ENCODE results near the gene TDRD12. TPM values are rescaled to one million over a fixed set of nuclear protein-coding genes. Genes with fewer than 3 reads are reported as not detected.

The TDRD12 gene
- total RNA-seq, 1 experiment from 2014 or later = 1.3 TPM

GRCh38 chr19:32819419-32820400, 100.1 kb downstream of the TDRD12 start:
- DNase-seq = no peak
- Mint-ChIP-seq H3K4me1 (peaks cover 42 to 49% of the 10 kb centered on the region in 2 experiments), H3K27me3 (ENCODE audit: low read depth) (peaks cover 16% of the 10 kb centered on the region), H3K9me3 (0 out of 5 replicates have a peak, but pooled peaks cover 0 to 2% of the 10 kb centered on the region in 2 experiments), H3K36me3 (ENCODE audit: insufficient read depth in 1 of 3, low read depth in 3 of 3) (peaks cover 0 to 3% (median 0%) of the 10 kb centered on the region in 3 experiments; a peak in 1 of 7 replicates), H3K27ac (peak overlapping the region in 1 of 3 experiments; percentile 42; a peak in 4 of 7 replicates), H3K4me3 (no peak overlapping the region)
- no peaks in the 10 kb centered on the region for H3K23me2 ChIP-seq (ENCODE audit: insufficient read length, low read depth, low read length, poor library complexity, severe bottlenecking)
- no peak overlapping the region for H3K27ac ChIP-seq (ENCODE audit: insufficient read length, low read depth, low read length)
- no peaks in the 10 kb centered on the region; the same call in 1 of the 2 replicates for H3K4me1 ChIP-seq (ENCODE audit: insufficient read depth, low read length)
- no peak overlapping the region for H4K8ac ChIP-seq (replicated peaks; ENCODE audit: insufficient read length, low read depth, low read length)
- H3K79me1 ChIP-seq (ENCODE audit: insufficient read depth, low read depth, low read length, poor library complexity, severe bottlenecking) = no peaks in the 10 kb centered on the region
- H3K56ac ChIP-seq (ENCODE audit: insufficient read length, low read depth, low read length) = no peak overlapping the region
- no peak overlapping the region for H3T11ph ChIP-seq (ENCODE audit: low read length)
- no peak overlapping the region for H3K23ac ChIP-seq (ENCODE audit: insufficient read length, low read depth, low read length)
- no peak overlapping the region for H2BK15ac ChIP-seq (ENCODE audit: low read depth, low read length)
- no peaks in the 10 kb centered on the region for H3K9me3 ChIP-seq (ENCODE audit: control insufficient read depth, low read depth, low read length)
- no peaks in the 10 kb centered on the region for H4K20me1 ChIP-seq (ENCODE audit: control insufficient read depth, insufficient read depth, insufficient read length)
- TF ChIP-seq CTCF (conservative IDR thresholded peaks at IDR 0.05) = no peak
- no peak overlapping the region for H2BK12ac ChIP-seq (ENCODE audit: insufficient read length, low read depth, low read length)
- no peak overlapping the region for H2BK5ac ChIP-seq (ENCODE audit: insufficient read length, low read length)
- H2BK120ac ChIP-seq (ENCODE audit: low read depth, low read length, poor library complexity, severe bottlenecking) = no peak overlapping the region
- no peak overlapping the region for H3K4ac ChIP-seq (ENCODE audit: low read depth, low read length)
- H2BK20ac ChIP-seq (ENCODE audit: low read depth, low read length, poor library complexity, severe bottlenecking) = no peak overlapping the region
- no peak overlapping the region for H3K9ac ChIP-seq (ENCODE audit: extremely low read depth, insufficient read length, low read length)
- no peaks in the 10 kb centered on the region for H3K79me2 ChIP-seq (ENCODE audit: insufficient read depth, low read length)
- H4K91ac ChIP-seq (ENCODE audit: insufficient read length, low read depth, low read length) = no peak overlapping the region
- H3K27me3 ChIP-seq (ENCODE audit: insufficient read depth, low read length) = no peaks in the 10 kb centered on the region
- WGBS (ENCODE audit: extremely low coverage, insufficient read length, low lambda C conversion rate) = no CpG with 5 or more reads among the region's 17 CpGs
- H3K14ac ChIP-seq (ENCODE audit: insufficient read depth, low read length) = no peak overlapping the region; the same call in 1 of the 2 replicates
- no peak overlapping the region for H3K18ac ChIP-seq (ENCODE audit: insufficient read length, low read depth, low read length)
- H3K4me2 ChIP-seq (ENCODE audit: insufficient read depth, insufficient read length, low read length) = no peak overlapping the region
- H2AFZ ChIP-seq (ENCODE audit: low read length) = no peak overlapping the region
- H2AK5ac ChIP-seq (ENCODE audit: insufficient read length, low read length) = no peak overlapping the region
- H4K5ac ChIP-seq (ENCODE audit: insufficient read length, low read depth, low read length) = no peak overlapping the region

Measured in H9 (cell line).